Neural progenitor cell (in vitro differentiated cells): ENCODE results near the gene GPX5. TPM values are rescaled to one million over a fixed set of nuclear protein-coding genes. Genes with fewer than 3 reads are reported as not detected.

Experiments used
- DNase-seq: peaks from one replicate; pipeline ENCODE4 v3.0.0-alpha.2; 2016; ENCODE audit warnings: low spot score
- H2AFZ ChIP-seq: fragments of 200-600 bp; sonication (generic); replicated peaks from 2 replicates; pipeline ENCODE4 v1.6.1; 2016; ENCODE audit warnings: antibody characterized with exemption
- H3F3A ChIP-seq: fragments of 200-600 bp; sonication (generic); 2 replicates; pipeline ENCODE4 v1.6.1; 2016; ENCODE audit warnings: antibody characterized with exemption, low read depth
- H3K27ac ChIP-seq: fragments of 200-600 bp; sonication (generic); 2 replicates; pipeline ENCODE4 v1.5.1; 2016; ENCODE audit warnings: mild to moderate bottlenecking
- H3K27me3 ChIP-seq: fragments of 200-600 bp; sonication (generic); 2 replicates; pipeline ENCODE4 v1.6.1; 2016; ENCODE audit warnings: mild to moderate bottlenecking, moderate library complexity
- H3K36me3 ChIP-seq: fragments of 200-600 bp; sonication (generic); 2 replicates; pipeline ENCODE4 v1.5.1; 2016
- H3K4me1 ChIP-seq: fragments of 200-600 bp; sonication (generic); 2 replicates; pipeline ENCODE4 v1.6.1; 2016; ENCODE audit warnings: mixed run types
- H3K4me2 ChIP-seq: fragments of 200-600 bp; sonication (generic); 2 replicates; pipeline ENCODE4 v1.6.1; 2016
- H3K4me3 ChIP-seq: fragments of 200-600 bp; sonication (generic); 2 replicates; pipeline ENCODE4 v1.5.1; 2016
- H3K79me2 ChIP-seq: fragments of 200-600 bp; sonication (generic); 2 replicates; pipeline ENCODE4 v1.6.1; 2016; ENCODE audit warnings: low read depth
- H3K9ac ChIP-seq: fragments of 200-600 bp; sonication (generic); 2 replicates; pipeline ENCODE4 v1.6.1; 2016
- H3K9me3 ChIP-seq: fragments of 200-600 bp; sonication (generic); 2 replicates; pipeline ENCODE4 v1.5.1; 2016; ENCODE audit warnings: low read depth
- H4K20me1 ChIP-seq: fragments of 200-600 bp; sonication (generic); 2 replicates; pipeline ENCODE4 v1.6.1; 2016; ENCODE audit warnings: low read depth
- H3K27ac Mint-ChIP-seq: 3 replicates; pipeline ENCODE4 v1.8.0; 2021; ENCODE audit warnings: mixed read lengths
- H3K27me3 Mint-ChIP-seq: 2 replicates; pipeline ENCODE4 v1.8.0; 2022; ENCODE audit warnings: low read depth, mild to moderate bottlenecking, inconsistent platforms, moderate library complexity, mixed read lengths; ENCODE audit not compliant: insufficient read depth
- H3K36me3 Mint-ChIP-seq: 3 replicates; pipeline ENCODE4 v1.8.0; 2021; ENCODE audit warnings: mixed read lengths
- H3K4me1 Mint-ChIP-seq: 3 replicates; pipeline ENCODE4 v1.8.0; 2021; ENCODE audit warnings: mixed read lengths
- H3K4me3 Mint-ChIP-seq: 3 replicates; pipeline ENCODE4 v1.8.0; 2021; ENCODE audit warnings: mild to moderate bottlenecking, moderate library complexity, mixed read lengths
- H3K9me3 Mint-ChIP-seq: 3 replicates; pipeline ENCODE4 v1.8.0; 2020; ENCODE audit warnings: mixed read lengths
- CTCF ChIP-seq: fragments of 200-600 bp; sonication (generic); IDR thresholded peaks from 2 replicates; pipeline ENCODE4 v1.5.1; 2017; ENCODE audit warnings: antibody characterized with exemption, mild to moderate bottlenecking
- EZH2 ChIP-seq: fragments of 200-600 bp; sonication (generic); IDR thresholded peaks from 2 replicates; pipeline ENCODE4 v1.6.1; 2017; ENCODE audit warnings: antibody characterized with exemption, mild to moderate bottlenecking, moderate library complexity
- EZH2phosphoT487 ChIP-seq: fragments of 200-600 bp; sonication (generic); IDR thresholded peaks from 2 replicates; pipeline ENCODE4 v1.6.1; 2017; ENCODE audit warnings: antibody characterized with exemption
- total RNA-seq: library from RNA; depleted of rRNA; stranded (reverse); fragments of >200 nt; gene quantifications from 2 replicates; pipeline ENCODE4 v1.2.3, GENCODE V29; 2015; ENCODE audit warnings: low replicate concordance

Gene GPX5
- total RNA-seq, 1 donor from 2014 or later: not detected

DNA sequence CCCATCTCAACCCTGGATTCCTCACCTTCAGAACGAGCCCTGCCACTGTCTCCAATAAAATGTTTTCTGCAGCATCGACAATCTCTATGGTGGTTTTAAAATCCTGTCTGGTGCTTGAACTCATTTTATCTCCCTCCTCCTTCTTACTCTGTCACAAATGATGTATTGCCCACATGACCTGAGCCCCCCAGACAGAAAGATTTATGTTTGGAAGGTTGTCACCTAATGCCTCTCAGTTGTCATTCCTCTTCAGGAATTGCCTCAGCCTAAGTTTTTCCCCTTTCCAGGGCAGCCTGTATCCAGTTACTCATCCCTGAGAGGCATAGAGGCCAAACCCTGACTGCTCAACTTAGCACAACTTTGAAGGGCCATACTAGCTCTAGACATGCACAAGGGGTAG, 9.2 kb downstream of the GPX5 start:
- H3K4me3 Mint-ChIP-seq: no peak overlapping the region
- Histone ChIP-seq H3K4me2 (no peak overlapping the region), H3K79me2 (no peaks in the 10 kb centered on the region), H2AFZ (no peak overlapping the region), H3K27ac (no peak overlapping the region), H3K4me3 (no peak overlapping the region), H3K9me3 (no peaks in the 10 kb centered on the region), H3K27me3 (no peaks in the 10 kb centered on the region), H3F3A (peaks cover 22% of the 10 kb centered on the region), H3K36me3 (no peaks in the 10 kb centered on the region), H3K4me1 (peaks cover 10% of the 10 kb centered on the region), H3K9ac (no peak overlapping the region), H4K20me1 (no peaks in the 10 kb centered on the region)
- no peak for TF ChIP-seq CTCF
- DNase-seq: no peak
- peaks cover 2% of the 10 kb centered on the region for H3K9me3 Mint-ChIP-seq
- H3K4me1 Mint-ChIP-seq: peaks cover 8% of the 10 kb centered on the region
- H3K27ac Mint-ChIP-seq: no peak overlapping the region
- peaks cover 5% of the 10 kb centered on the region for H3K27me3 Mint-ChIP-seq
- no peaks in the 10 kb centered on the region for H3K36me3 Mint-ChIP-seq

- Histone ChIP-seq H3K9ac (peak overlapping the region; percentile 4), H3K9me3 (no peaks in the 10 kb centered on the region), H3K36me3 (no peaks in the 10 kb centered on the region), H3K27ac (no peak overlapping the region), H2AFZ (peak overlapping the region; percentile 99), H3K4me2 (peak overlapping the region; percentile 76), H3K79me2 (no peaks in the 10 kb centered on the region), H3K4me1 (peaks cover 7% of the 10 kb centered on the region), H3F3A (peaks cover 23% of the 10 kb centered on the region), H3K27me3 (peaks cover 8% of the 10 kb centered on the region), H4K20me1 (no peaks in the 10 kb centered on the region), H3K4me3 (peak overlapping the region; percentile 63)
- Mint-ChIP-seq H3K9me3 (peaks cover 7% of the 10 kb centered on the region), H3K4me3 (peak overlapping the region; percentile 81), H3K4me1 (peaks cover 5% of the 10 kb centered on the region), H3K27ac (peak overlapping the region; percentile 40), H3K27me3 (peaks cover 9% of the 10 kb centered on the region), H3K36me3 (no peaks in the 10 kb centered on the region)
- TF ChIP-seq CTCF (no peak), EZH2phosphoT487 (no peak), EZH2 (no peak)
- DNase-seq: peak; percentile 49
These were observed 11.4 kb downstream of the GPX5 start for GRCh38 chr6:28537065-28537464.

GRCh38 chr6:28537509-28538140, 11.9 kb downstream of the GPX5 start:
- no peaks in the 10 kb centered on the region for H3K9me3 ChIP-seq
- TF ChIP-seq EZH2 (no peak), CTCF (no peak), EZH2phosphoT487 (no peak)
- no peaks in the 10 kb centered on the region for H4K20me1 ChIP-seq
- peaks cover 12% of the 10 kb centered on the region for H3K27me3 Mint-ChIP-seq
- peak overlapping the region; percentile 76 for H3K4me2 ChIP-seq
- H3K27ac Mint-ChIP-seq: no peak overlapping the region
- peaks cover 6% of the 10 kb centered on the region for H3K4me1 Mint-ChIP-seq
- H3K9me3 Mint-ChIP-seq: peaks cover 7% of the 10 kb centered on the region
- no peaks in the 10 kb centered on the region for H3K79me2 ChIP-seq
- peaks cover 28% of the 10 kb centered on the region for H3F3A ChIP-seq
- peak overlapping the region; percentile 81 for H3K4me3 Mint-ChIP-seq
- H3K36me3 ChIP-seq: no peaks in the 10 kb centered on the region
- H3K4me3 ChIP-seq: peak overlapping the region; percentile 63
- H3K27ac ChIP-seq: no peak overlapping the region
- peaks cover 8% of the 10 kb centered on the region for H3K27me3 ChIP-seq
- peaks cover 9% of the 10 kb centered on the region for H3K4me1 ChIP-seq
- H2AFZ ChIP-seq: peak overlapping the region; percentile 99
- H3K36me3 Mint-ChIP-seq: no peaks in the 10 kb centered on the region
- peak; percentile 65 for DNase-seq
- H3K9ac ChIP-seq: no peak overlapping the region
